Measurements from ENCODE around the gene ART1. TPM values are rescaled to one million over a fixed set of nuclear protein-coding genes. Genes with fewer than 3 reads are reported as not detected.

ART1 gene
- total and polyA plus RNA-seq, 7 donors, result 0.26 to 33.0 (median 14.5) TPM

DNA sequence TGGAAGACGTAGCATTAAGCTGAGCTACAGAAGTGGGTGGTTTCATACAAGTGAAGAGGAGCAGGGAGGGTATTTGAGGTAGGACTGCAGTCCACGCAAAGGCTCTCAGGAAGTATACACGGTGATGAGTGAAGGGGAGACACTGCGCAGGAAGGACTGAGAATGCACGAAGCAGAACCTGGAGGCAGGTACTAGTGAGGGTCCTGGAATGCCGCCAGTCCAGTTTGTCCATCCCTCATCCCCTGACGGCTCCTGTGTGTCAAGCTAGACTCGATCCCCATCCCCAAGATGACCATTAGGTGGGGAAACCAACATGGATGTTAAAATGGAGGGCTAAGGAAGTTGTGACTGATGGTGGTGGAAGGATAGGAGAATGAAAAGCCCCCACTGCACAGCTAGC lies 26.9 kb upstream of the ART1 start:
- no peak overlapping the region for H3K4me3 ChIP-seq
- no peak for DNase-seq
- intact Hi-C loops (cut with DNase I), result no loop called here
- no peaks in the 10 kb centered on the region for H3K36me3 ChIP-seq (ENCODE audit: insufficient read depth in 1 of 2, low read depth in 1 of 2)
- 83 to 88% (median 86%) methylated on average over 8 of the region's 8 CpGs for WGBS, 3 donors
- H3K9me3 ChIP-seq, result no peaks in the 10 kb centered on the region
- H3K27ac ChIP-seq, result no peak overlapping the region
- no peak for ATAC-seq
- peaks cover 18% of the 10 kb centered on the region for H3K4me1 ChIP-seq
- no peaks in the 10 kb centered on the region for H3K27me3 ChIP-seq (ENCODE audit: insufficient read depth in 3 of 3, low read length in 2 of 3)
- TF ChIP-seq, protein P1, sequence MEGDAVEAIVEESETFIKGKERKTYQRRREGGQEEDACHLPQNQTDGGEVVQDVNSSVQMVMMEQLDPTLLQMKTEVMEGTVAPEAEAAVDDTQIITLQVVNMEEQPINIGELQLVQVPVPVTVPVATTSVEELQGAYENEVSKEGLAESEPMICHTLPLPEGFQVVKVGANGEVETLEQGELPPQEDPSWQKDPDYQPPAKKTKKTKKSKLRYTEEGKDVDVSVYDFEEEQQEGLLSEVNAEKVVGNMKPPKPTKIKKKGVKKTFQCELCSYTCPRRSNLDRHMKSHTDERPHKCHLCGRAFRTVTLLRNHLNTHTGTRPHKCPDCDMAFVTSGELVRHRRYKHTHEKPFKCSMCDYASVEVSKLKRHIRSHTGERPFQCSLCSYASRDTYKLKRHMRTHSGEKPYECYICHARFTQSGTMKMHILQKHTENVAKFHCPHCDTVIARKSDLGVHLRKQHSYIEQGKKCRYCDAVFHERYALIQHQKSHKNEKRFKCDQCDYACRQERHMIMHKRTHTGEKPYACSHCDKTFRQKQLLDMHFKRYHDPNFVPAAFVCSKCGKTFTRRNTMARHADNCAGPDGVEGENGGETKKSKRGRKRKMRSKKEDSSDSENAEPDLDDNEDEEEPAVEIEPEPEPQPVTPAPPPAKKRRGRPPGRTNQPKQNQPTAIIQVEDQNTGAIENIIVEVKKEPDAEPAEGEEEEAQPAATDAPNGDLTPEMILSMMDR (IDR thresholded peaks at IDR 0.05), result no peak

DNA sequence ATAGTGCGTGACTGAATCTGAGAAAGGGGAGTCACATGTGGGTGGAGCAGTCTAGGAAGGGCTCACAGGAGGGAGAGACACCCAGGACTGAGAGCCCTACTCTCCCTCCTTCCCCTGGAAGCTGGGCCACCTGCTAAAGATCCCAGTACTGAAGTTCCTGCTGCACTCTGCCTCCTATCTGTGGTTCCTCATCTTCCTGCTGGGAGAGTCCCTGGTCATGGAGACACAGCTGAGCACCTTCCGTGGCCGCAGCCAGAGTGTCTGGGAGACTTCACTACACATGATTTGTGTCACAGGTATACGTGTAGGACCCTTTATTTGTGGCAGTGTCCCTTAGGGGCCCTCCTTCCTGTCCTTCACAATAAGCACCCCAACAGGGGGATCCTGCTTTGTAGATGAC lies 22.4 kb upstream of the ART1 start:
- WGBS, 3 donors, result 79 to 82% (median 80%) methylated on average over 4 of the region's 4 CpGs
- H3K4me1 ChIP-seq, result no peaks in the 10 kb centered on the region
- ATAC-seq (no peak), DNase-seq (no peak)
- H3K4me3 ChIP-seq, result no peak overlapping the region
- H3K9me3 ChIP-seq, result no peaks in the 10 kb centered on the region
- H3K27ac ChIP-seq, result no peak overlapping the region
- H3K27me3 ChIP-seq (ENCODE audit: insufficient read depth in 3 of 3, low read length in 2 of 3), result no peaks in the 10 kb centered on the region
- intact Hi-C loops (cut with DNase I), result no loop called here
- H3K36me3 ChIP-seq (ENCODE audit: insufficient read depth in 1 of 2, low read depth in 1 of 2), result no peaks in the 10 kb centered on the region
- TF ChIP-seq, protein P1 (IDR thresholded peaks at IDR 0.05), result no peak

- H3K36me3 ChIP-seq (ENCODE audit: insufficient read depth in 1 of 2, low read depth in 1 of 2), result no peaks in the 10 kb centered on the region
- no peaks in the 10 kb centered on the region for H3K27me3 ChIP-seq (ENCODE audit: insufficient read depth in 3 of 3, low read length in 2 of 3)
- DNase-seq (no peak), ATAC-seq (no peak)
- TF ChIP-seq, protein P1 (IDR thresholded peaks at IDR 0.05), result no peak
- no peak overlapping the region for H3K27ac ChIP-seq
- no peaks in the 10 kb centered on the region for H3K4me1 ChIP-seq
- 92 to 99% (median 96%) methylated on average over 5 of the region's 5 CpGs for WGBS, 3 donors
- no peak overlapping the region for H3K4me3 ChIP-seq
- intact Hi-C loops (cut with DNase I), result no loop called here
- H3K9me3 ChIP-seq, result no peaks in the 10 kb centered on the region
Measured at GRCh38 chr11:3623121-3623520, 21.8 kb upstream of the ART1 start.

DNA sequence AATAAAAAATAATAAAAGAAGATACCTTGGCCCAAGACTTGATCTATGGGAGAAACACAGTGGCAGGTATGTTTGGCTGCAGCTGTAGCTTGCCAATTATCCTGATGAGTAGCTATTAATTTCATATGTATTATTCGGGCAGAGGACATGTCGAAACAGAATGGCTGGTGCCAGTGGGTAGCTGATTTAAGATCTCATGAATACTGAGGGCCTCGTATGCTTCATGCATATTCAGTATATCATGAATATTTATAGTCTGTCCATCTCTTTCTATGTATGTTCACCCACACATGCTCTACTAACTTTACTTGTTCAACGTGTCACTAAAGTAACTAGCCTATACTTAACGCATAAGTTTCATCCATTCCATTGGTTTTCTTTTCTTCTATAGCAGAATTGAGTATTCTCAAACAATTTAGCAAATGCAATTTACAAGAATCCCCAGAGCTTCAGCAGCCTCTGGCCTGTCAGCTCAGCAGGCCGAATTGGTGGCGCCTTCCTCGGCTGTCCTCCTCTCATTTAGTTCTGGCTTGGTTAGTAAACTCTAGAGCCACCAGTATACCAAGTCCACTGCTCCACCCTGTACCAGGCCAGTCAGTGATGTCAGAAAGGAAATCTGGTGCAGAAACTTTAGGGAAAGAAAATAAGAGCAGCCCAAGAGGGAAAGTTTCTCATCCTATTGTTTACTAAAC lies 21.0 kb upstream of the ART1 start:
- 59 to 69% (median 59%) methylated on average over 8 of the region's 8 CpGs for WGBS, 3 donors
- Histone ChIP-seq H3K9me3 (no peaks in the 10 kb centered on the region), H3K36me3 (ENCODE audit: insufficient read depth in 1 of 2, low read depth in 1 of 2) (no peaks in the 10 kb centered on the region), H3K4me1 (no peaks in the 10 kb centered on the region), H3K27ac (no peak overlapping the region), H3K27me3 (ENCODE audit: insufficient read depth in 3 of 3, low read length in 2 of 3) (no peaks in the 10 kb centered on the region), H3K4me3 (no peak overlapping the region)
- no peak for DNase-seq
- peak in 1 of 4 donors; percentile 48 for ATAC-seq
- intact Hi-C loops (cut with DNase I), result no loop called here
- TF ChIP-seq, protein P1 (IDR thresholded peaks at IDR 0.05), result no peak
